Stimulated activated CD4-positive, alpha-beta T cell treated with anti-CD3 and anti-CD28 coated beads, Interleukin-12 subunit alpha, Interleukin-12 subunit beta, amount 100 ng/mL, for 4 hours (primary cell): ENCODE data around the gene RAB42.
A peak's percentile ranks its signal among the peaks of the same experiment; 100 is the strongest.
"Not testable (repeated sequence)": the region's sequence is repeated elsewhere in the genome, so short reads cannot be mapped to it uniquely, and the experiment has no call there.

Experiments used
- DNase-seq: peaks from one replicate; pipeline ENCODE4 v3.0.0-alpha.2; 2020

RAB42 gene, protein sequence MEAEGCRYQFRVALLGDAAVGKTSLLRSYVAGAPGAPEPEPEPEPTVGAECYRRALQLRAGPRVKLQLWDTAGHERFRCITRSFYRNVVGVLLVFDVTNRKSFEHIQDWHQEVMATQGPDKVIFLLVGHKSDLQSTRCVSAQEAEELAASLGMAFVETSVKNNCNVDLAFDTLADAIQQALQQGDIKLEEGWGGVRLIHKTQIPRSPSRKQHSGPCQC

DNA sequence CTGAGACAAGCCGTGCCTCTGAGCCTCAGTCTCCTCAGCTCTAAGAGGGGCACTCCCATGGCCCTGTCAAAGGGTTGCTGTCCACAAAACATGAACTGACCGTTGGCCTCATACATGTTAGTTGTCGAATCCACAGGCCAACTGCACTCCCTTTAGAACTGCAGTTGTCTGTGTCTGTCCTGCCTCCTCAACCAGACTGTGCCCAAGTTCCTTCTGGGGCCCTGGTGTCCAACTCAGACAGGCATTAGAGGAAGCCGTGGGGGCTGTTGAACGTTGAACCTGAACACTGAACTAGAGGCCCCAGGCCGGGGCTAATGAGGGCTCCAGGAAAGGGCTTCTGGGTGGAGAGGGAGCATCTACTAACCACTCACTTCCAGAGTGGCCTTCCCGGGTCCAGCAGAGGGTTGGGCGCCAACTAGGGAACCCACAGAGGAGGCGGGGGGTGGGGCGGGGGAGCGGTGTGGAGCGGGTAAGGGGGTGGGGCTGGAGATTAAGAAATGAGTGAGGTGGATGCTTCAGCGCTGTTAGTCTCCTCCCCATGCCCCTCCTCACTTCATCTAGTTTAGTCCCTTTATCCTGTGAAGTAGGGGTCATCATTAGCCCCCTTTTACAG is at the start of gene RAB42:
TSS of gene RAB42 (plus strand) at position 558 of the 613 bp plus-strand sequence. CDS start 247 bp downstream, outside the sequence.
- DNase-seq = no peak

DNA sequence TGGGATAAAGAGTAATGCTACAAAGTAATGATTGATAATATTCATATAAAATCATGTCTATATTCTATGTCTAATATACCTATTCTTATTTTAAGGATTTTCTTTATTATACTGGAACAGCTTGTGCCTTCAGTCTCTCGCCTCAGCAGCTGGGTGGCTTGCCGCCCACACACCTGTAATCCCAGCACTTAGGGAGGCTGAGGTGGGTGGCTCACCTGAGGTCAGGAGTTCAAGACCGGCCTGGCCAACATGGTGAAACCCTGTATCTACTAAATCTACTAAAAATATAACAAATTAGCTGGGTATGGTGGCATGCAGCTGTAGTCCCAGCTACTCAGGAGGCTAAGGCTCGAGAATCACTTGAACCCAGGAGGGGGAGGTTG is 46.8 kb upstream of the RAB42 start:
- DNase-seq = no peak

DNA sequence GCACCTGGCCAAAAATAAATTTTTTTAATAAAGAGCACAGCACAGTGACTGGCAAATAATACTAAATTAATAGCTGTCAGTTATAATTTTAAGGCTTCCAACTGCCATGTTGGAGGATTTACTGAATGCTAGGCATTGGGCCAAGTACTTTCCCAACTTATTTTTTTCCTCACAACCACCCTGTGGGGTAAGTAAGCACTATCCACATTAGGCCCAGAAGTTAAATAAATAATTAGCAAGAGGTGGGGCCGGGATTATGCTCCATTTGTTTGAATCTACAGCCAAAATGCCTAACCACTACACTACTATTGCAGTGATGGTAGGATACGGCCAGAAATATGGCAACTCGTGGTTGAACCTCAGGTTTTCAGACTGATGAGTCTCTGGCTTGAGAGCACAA is 43.7 kb upstream of the RAB42 start:
- no peak for DNase-seq

DNA sequence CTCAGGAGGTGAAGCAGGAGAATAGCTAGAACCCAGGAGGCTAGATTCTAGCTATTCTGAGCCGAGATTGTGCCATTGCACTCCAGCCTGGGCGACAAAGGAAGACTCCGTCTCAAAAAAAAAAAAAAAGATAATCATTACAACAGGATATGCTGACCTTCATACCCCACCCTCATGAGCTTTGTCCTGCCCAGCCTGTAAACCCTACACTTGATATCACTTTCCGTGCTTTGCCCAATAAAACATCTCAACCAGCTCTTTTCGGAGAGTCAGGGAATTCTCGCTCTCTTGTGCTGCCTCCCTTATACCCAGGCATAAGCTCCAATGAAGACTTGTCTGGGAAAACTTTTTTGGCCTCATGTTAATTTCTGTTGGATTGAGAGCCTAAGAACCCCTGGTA is 40.7 kb upstream of the RAB42 start:
- DNase-seq = no peak

DNA sequence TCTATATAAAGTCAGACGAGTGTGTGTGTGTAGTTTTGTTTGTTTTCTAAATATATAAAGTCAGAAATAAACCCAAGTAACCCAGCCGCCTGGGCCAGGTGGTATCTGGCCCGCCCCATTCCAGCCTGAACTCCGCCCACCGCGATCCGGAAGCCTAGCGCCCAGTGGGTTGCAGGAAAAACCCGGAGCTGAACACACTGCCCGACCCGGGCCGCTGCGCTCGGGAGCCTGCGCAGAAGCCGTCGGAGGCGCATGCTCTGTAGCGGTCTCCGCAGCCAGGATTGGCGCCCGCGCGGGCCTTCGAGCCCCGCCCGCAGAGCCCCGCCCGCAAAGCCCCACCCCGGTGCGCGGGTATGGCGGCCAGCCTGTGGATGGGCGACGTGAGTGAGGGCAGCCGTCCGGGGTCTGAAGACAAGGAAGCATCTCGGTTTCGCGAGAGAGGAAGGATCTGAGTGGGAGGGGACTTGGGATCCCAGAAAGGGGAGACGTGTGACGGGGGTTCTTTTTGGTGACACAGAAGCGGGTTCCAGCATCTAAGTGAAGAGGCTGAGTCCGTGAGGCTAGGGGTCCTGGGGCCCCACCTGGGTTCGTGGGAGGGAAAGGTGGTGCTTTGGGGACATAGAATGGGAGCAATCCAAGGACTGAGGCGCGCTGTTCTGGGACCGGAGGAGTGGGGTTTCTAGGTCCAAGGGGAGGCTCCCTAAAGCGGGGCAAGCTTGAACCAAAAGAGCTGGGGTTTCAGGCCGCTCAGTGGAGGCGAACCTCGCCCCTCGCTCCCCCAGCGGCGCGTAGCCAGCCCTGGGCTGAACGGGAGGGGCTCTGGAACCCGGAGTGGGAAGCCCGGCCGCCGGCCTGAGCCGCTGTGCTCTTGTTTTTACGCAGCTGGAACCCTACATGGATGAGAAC is 39.1 kb upstream of the RAB42 start, which contains the start of gene TRNAU1AP:
TSS of gene TRNAU1AP (plus strand) at position 328 of the 906 bp plus-strand sequence. CDS start at position 354, 26 bp downstream.
- DNase-seq = peak; percentile 97

DNA sequence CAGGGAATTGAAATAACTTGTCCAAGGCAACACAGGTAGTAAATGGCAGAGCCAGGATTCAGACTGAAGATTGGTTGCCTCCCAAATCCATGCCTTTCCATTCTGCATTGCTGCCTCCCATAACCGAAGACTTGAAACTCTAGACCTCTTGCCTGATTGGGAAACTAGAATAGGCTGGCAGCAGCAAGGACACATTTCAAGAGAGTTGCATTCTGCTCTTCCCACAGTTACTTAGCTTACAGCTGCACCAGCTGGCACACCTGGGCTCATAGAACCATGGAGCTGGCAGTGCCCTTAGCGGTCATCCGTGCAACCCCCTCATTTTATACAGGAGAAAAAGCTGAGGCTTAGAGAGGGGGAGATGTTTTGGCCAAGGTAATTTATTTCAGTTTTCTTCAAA is 31.2 kb upstream of the RAB42 start:
- DNase-seq = no peak

DNA sequence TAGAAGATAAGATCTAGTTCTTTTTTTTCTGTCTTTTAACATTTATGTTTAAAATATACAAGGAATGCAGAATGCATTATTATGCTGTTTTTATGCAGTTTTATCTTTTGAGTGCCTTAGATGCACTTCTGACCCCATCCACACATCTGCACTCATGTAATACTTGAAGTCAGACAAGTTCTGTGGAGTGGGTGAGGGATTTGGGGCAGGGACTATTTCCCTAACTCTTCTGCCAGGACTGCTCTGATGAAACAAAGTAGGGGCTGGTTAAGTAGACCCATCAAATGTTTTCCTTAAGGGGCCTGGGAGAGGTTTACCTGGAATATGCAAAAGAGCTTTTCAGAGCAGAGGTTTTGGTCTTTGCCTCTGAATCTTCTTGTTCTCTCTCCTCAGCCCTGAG is 27.8 kb upstream of the RAB42 start:
- DNase-seq = no peak

DNA sequence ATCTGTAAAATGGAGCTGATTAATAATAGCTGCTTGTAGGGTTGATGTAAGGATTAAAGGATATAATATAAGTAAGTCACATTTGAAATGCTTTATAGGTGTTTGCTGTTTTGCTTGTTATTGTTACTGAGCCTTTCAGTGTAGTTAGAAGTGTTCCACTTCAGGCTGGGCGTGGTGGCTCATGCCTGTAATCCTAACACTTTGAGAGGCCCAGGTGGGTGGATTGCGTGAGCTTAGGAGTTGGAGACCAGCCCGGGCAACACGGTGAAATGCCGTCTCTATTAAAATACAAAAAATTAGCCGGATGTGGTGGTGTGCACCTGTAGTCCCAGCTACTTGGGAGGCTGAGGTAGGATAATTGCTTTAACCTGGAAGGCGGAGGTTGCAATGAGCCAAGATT is 27.0 kb upstream of the RAB42 start:
- DNase-seq = no peak

DNA sequence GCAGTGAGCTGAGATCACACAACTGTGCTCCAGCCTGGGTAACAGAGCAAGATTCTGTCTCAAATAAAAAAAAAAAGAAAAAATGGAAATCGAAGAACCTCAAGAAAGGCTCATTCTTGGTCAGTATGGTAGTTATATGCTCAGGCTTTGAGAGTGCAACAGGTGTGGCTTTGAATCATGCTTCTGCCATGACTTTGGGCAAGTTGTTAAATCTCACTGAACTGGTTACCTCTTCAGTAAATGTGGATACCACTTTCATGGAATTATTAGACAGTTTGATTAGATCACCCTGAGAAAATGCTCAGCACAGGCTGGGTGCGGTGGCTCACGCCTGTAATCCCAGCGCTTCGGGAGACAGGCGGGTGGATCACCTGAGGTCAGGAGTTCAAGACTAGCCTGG is 26.3 kb upstream of the RAB42 start:
- no peak for DNase-seq

DNA sequence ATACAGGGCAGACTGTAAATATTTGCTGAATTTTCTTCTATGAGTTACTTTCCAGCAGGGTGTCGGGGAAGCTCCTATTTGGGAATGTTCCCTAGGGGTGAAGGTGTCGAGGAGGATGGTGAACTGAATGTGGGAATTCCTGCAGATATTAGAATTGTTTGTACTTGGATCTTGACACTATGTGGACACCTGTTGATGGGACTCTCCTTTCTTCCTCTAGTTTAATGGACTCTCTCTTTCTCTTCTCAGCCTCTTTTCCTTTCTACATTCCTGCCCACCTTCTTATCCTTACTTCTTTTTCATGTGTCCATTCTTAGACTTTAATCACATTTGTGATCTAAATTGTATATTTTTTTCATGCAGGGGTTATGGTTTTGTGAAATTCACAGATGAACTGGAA is 25.1 kb upstream of the RAB42 start:
- no peak for DNase-seq

DNA sequence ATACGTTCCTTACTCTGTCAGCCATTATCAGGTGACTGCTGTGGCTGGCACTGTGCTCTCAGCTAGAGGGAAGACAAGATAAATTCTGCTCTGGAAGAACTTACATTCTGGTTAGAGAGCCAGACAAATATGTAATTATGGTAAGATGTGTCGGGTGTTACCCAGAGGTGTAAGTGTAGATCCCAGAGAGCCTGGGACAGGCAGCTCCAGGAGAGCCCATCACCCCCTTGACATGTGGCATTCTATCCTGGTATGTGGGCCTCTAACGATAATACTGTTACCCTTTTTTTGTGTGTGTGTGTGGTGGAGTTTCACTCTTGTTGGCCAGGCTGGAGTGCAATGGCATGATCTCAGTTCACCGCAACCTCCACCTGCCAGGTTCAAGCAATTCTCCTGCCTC is 20.2 kb upstream of the RAB42 start:
- DNase-seq = no peak

DNA sequence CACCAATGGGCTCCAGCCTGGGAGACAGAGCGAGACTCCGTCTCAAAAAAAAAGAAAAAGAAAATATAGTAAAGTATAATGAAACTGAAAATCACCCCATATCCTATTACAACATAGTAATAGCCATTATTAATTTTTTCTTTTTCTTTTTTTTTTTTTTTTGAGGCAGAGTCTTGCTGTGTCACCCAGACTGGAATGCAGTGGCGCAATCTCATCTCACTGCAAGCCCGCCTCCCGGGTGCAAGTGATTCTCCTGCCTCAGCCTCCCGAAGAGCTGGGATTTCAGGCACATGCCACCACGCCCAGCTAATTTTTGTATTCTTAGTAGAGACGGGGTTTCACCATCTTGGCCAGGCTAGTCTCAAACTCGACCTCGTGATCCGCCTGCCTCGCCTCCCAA is 19.2 kb upstream of the RAB42 start:
- DNase-seq = not testable (repeated sequence)

DNA sequence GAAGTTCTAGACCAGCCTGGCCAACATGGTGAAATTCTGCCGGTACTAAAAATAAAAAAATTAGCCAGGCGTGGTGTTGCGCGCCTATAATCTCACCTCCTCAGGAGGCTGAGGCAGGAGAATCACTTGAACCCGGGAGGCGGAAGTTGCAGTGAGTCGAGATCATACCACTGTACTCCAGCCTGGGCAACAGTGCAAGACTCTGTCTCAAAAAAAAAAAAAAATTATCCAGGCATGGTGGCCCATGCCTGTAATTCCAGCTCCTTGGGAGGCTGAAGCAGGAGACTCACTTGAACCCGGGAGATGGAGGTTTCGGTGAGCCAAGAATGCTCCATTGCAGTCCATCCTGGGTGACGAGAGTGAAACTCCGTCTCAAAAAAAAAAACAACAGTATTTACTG is 18.5 kb upstream of the RAB42 start:
- no peak for DNase-seq

DNA sequence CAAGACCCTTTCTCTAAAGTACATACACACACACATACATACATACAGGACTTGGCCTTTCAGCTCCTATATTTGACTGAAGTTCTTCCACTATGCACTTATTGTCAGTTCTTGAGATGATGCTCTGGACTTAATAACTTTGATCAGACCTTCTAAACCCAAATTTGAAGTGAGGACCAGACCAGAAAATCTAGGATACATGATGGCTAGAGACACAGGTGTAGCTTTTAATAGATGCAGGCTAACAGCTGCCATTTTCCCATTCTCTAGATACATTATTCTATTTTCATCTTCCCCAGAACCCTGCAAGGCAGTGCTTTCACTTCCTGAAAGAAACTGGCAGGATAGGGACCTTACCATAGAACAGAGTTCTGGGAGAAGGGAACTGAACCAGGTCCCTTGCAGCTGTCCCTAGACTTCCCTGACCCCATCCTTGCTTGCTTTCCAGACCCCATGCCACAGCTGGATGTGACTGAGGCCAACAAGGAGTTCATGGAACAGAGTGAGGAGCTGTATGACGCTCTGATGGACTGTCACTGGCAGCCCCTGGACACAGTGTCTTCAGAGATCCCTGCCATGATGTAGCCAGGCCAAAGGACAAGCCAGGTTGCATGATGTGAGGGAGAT is 14.9 kb upstream of the RAB42 start:
- peak; percentile 42 for DNase-seq

DNA sequence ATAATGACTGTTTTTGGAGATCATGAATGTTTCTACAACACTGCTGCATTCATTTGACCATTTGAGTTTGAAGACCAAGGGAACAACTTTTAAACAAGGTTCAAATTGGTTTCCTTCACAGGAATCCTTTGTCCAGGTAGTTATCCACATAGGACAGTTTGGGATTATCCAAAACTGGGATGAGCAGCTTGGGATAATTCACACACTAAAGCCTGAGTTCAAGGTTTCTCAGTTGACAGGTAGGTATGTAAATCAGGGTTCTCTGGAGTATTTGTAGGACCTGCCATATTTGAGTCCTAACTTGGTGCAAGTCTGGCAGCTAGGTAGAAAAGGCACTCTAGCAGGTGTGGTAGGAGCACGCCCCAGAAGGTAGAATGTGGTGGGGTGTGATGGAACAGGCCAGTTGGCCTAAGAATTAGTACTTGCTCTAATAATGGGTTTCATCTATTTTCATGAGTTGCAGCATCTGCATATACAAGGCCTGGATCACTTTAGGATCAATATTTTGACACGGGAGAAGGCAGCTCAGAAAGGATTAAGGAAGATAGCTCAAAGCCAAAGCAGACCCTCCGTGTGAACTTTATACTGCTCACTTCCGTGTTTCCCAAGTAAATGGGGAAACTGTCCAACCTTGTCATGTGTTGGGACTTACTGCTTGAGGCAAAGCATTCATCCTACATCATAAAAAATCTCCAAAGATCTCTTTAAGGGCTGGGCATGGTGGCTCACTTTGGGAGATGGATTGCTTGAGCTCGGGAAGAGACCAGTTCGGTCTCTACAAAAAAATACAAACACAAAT is 14.1 kb upstream of the RAB42 start:
- DNase-seq = no peak

DNA sequence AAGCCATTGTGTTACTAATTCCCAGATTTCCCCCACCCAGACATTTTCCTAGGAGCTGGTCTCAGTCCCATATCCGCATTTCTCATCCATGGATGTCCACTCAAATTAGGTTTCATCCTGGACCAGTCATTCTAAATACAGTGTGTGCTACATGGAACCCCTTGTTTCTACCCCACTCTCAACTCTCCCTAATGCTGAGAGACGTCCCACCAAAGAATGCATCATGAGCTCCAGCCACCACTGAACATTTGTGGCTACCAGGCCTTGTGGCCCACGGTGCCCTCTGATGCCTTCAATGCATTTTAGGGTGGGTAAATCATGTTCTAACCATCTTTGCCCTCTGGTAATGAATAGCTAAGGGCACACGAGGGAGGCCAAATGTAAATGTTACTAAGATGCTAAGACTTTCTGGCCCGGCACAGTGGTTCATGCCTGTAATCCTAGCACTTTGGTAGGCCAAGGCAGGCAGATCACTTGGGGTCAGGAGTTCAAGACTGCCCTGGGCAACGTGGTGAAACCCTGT is 13.3 kb upstream of the RAB42 start:
- DNase-seq = no peak

DNA sequence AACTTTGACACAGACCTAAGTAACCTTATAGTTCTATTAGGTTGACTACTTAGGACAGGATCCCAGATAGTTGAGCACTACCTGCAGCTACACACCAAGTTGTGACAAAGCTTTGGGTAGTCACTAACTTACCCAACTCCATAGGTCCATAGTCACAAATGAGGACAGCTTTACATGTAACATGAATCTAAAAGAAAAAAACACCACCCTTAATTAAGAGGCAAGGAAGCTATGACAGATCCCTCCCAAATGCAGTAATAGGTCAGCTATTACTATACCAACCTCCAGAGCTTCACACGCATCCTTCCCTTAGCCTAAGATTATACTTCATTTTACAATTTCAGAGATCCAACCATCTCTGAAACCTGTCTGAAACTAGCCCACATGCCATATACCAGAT is 12.7 kb upstream of the RAB42 start:
- no peak for DNase-seq

DNA sequence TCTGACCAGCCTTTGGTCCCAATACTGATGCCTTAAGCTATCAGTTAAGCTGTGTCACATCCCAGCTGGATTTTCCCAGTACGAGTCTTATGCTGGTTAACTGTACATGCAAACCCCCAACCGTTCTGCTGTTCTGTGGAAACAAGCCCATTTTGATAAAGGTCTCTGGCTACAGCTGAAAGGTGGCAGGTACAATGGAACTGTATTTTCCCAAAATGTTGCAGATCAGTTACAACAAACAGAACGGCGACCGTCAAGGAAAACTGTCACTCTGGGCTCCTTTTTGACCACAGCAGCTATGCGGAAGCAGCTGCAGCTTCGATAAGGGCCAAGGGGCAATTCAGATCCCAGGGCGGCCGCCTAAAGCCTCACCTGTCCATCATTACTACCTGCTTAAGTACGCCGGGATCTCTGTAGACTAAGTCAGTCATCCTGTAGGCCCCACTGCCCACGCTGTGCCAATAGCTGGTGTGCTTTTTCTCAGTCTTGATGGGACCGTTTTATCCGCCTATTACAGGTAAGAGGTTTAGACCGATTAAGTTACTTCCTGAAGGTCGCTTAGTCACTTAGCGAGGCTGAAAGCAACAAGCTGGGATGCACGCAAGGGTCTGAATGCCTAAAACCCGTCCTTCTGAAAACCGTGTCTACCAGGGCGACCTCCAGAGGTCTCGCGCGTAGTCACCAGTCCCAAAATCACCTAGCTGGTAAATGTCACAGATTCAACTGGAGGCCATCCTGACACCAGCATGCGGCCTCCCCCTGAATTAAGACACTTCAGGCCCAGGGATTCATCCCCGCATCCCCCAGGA is 11.1 kb upstream of the RAB42 start:
- DNase-seq = peak; percentile 61

DNA sequence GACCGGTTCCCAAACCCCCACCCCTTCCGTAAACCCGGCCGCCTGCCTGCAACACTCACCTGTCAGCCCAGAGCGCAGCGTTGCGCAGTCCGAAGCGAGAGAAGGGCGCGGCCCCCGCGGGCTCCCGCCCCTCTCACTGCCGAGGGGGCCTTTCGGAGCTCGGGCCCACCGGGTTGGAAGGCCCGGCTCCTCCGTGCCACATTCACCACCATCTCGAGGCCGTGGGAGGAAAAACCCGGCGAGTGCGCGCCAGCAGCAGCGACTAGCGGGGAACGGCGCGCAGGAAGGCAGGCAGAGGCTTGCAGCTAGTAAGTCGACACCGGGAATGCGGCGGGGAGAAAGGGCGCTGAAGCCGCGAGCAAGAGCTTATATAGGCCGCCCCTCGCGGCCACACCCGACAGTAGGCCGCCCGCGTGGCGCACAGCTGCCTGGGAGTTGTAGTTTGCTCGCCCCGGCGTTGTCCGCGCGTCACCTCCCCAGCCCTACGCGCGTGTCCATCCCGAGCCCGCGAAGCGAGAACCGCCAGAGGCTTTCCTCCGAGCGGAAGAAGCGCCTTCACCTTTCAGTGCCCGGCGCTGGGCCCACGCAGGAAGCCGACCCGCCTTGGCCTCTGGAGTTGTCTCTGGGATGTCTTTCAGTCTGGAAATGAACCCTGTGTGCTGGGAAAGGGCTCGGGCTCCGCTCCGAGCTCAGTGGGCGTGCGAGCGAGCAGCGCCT is 10.4 kb upstream of the RAB42 start:
- DNase-seq = peak; percentile 91

DNA sequence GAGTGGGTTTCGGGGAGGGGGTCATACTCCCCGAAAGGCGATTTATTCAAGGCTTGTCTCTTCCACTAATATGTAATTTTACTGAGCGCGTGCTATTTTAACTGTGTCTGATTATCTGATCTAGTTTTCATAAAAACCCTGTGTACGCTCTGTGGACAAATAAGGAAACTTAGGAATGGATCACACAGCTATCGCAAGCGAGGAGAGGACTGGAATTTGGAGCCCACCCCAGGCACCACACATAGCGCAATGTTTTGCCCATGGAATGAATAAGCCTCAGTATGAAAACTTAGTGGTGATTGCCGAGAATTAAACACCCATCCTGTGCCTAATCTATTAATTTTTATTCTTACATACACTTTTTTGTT is 9.8 kb upstream of the RAB42 start:
- DNase-seq = no peak
